A549 (cell line): ENCODE data around the gene DAB2IP. TPM values are rescaled to one million over a fixed set of nuclear protein-coding genes. Genes with fewer than 3 reads are reported as not detected.

Experiments used
- ATAC-seq, 2 experiments: fragments of 200-7000 bp in 1 of 2; fragments of >200 bp in 1 of 2; cut with Nextera tagmentation in 1 of 2; cut with Tn5 transposase in 1 of 2; 3 replicates each; pipeline versions ENCODE4 v1.8.0 to v1.9.1; 2018 to 2020; ENCODE audit warnings: mild to moderate bottlenecking in 1 of 2, moderate library complexity in 1 of 2
- CTCF ChIA-PET: fragments of 300-600 bp; sonication (Branson Sonifier 250); formaldehyde crosslinking; extraction: SDS; loops from one replicate; lab custom pipeline; 2021; ENCODE audit warnings: antibody characterized with exemption, inconsistent platforms; lab: Yijun Ruan, JAX
- POLR2A ChIA-PET: fragments of 350-600 bp; formaldehyde crosslinking; extraction: SDS; loops from one replicate; lab custom pipeline; 2021; ENCODE audit warnings: antibody characterized with exemption, inconsistent platforms; lab: Yijun Ruan, JAX
- DNase-seq, 2 experiments: peaks; one replicate each; pipeline versions ENCODE4 v3.0.0 to v3.0.0-alpha.2; 2011 to 2016; ENCODE audit warnings: low read depth in 1 of 2, low spot score in 1 of 2
- FAIRE-seq: peaks from 2 replicates; lab custom pipeline; 2011; peaks lifted over from hg19 to GRCh38; lab: Jason Lieb, UNC
- H3K27ac ChIP-seq, 2 experiments: fragments of >200 bp; sonication (Bioruptor Twin); formaldehyde crosslinking; 3 replicates each; pipeline ENCODE4 v1.5.1; 2016 to 2017
- H3K4me1 ChIP-seq: fragments of >200 bp; sonication (Bioruptor Twin); formaldehyde crosslinking; 3 replicates; pipeline ENCODE4 v1.6.1; 2016
- H3K4me2 ChIP-seq: fragments of >200 bp; sonication (Bioruptor Twin); formaldehyde crosslinking; 3 replicates; pipeline ENCODE4 v1.6.1; 2016
- H3K4me3 ChIP-seq: fragments of >200 bp; sonication (Bioruptor Twin); formaldehyde crosslinking; 3 replicates; pipeline ENCODE4 v1.5.1; 2016
- H3K9me3 ChIP-seq: fragments of >200 bp; sonication (Bioruptor Twin); formaldehyde crosslinking; 3 replicates; pipeline ENCODE4 v1.6.1; 2016
- CEBPB ChIP-seq, 2 experiments: fragments of >200 bp in 1 of 2; sonication (Bioruptor Twin) in 1 of 2; formaldehyde crosslinking in 1 of 2; IDR thresholded peaks; 2 replicates each; pipeline ENCODE4 v1.6.1; 2012 to 2016
- CHD2 ChIP-seq: fragments of 150-350 bp; IDR thresholded peaks from 2 replicates; pipeline ENCODE4 v1.6.1; 2014; ENCODE audit warnings: low read length; ENCODE audit not compliant: partially characterized antibody
- CHD4 ChIP-seq: fragments of 200-600 bp; sonication (generic); IDR thresholded peaks from 2 replicates; pipeline ENCODE4 v1.6.1; 2016; ENCODE audit warnings: antibody characterized with exemption, mild to moderate bottlenecking, borderline replicate concordance
- GATA3 ChIP-seq: IDR thresholded peaks from 2 replicates; pipeline ENCODE4 v1.6.1; 2012; ENCODE audit warnings: borderline replicate concordance
- HDAC2 ChIP-seq: fragments of 200-600 bp; sonication (generic); IDR thresholded peaks from 2 replicates; pipeline ENCODE4 v1.6.1; 2016
- HOXA7 ChIP-seq: fragments of 250-450 bp; sonication (Bioruptor Pico); IDR thresholded peaks from 2 replicates; pipeline ENCODE4 v1.5.0; 2020; ENCODE audit warnings: mild to moderate bottlenecking, moderate library complexity
- HOXB13 ChIP-seq: fragments of 250-450 bp; sonication (Bioruptor Pico); IDR thresholded peaks from 2 replicates; pipeline ENCODE4 v1.5.0; 2020; ENCODE audit warnings: low read depth, mild to moderate bottlenecking, moderate library complexity
- JUN ChIP-seq, 2 experiments: fragments of >200 bp; sonication (Bioruptor Twin); formaldehyde crosslinking; IDR thresholded peaks; 2 replicates in 1 of 2; 3 replicates in 1 of 2; pipeline ENCODE4 v1.6.1; 2016 to 2017
- KDM1A ChIP-seq: fragments of 200-600 bp; sonication (generic); IDR thresholded peaks from 2 replicates; pipeline ENCODE4 v1.6.1; 2016; ENCODE audit warnings: low read depth, mild to moderate bottlenecking
- KDM5A ChIP-seq: fragments of 200-600 bp; sonication (generic); IDR thresholded peaks from 2 replicates; pipeline ENCODE4 v1.6.1; 2016; ENCODE audit warnings: antibody characterized with exemption, mild to moderate bottlenecking
- NFE2L2 ChIP-seq: fragments of 150-350 bp; conservative IDR thresholded peaks from 2 replicates; pipeline ENCODE4 v1.6.1; 2014; ENCODE audit warnings: low read length
- POLR2A ChIP-seq: IDR thresholded peaks from 2 replicates; pipeline ENCODE4 v1.6.1; 2012; ENCODE audit warnings: mild to moderate bottlenecking, low read length
- POLR2AphosphoS2 ChIP-seq: conservative IDR thresholded peaks from 2 replicates; pipeline ENCODE4 v1.6.1; 2012; ENCODE audit warnings: low read length, improper control_type of control experiment, inconsistent platforms
- RAD21 ChIP-seq, 2 experiments: fragments of >200 bp in 1 of 2; sonication (Bioruptor Twin) in 1 of 2; formaldehyde crosslinking in 1 of 2; IDR thresholded peaks in 1 of 2; conservative IDR thresholded peaks in 1 of 2; 2 replicates in 1 of 2; 3 replicates in 1 of 2; pipeline ENCODE4 v1.6.1; 2012 to 2018; ENCODE audit warnings: inconsistent platforms in 1 of 2
- RCOR1 ChIP-seq: fragments of 150-350 bp; IDR thresholded peaks from 2 replicates; pipeline ENCODE4 v1.6.1; 2014; ENCODE audit warnings: antibody characterized with exemption, low read length, low read depth
- RFX5 ChIP-seq: fragments of 450-650 bp; IDR thresholded peaks from 2 replicates; pipeline ENCODE4 v1.7.1; 2014; ENCODE audit warnings: antibody characterized with exemption, mild to moderate bottlenecking, moderate library complexity
- RNF2 ChIP-seq: fragments of 200-600 bp; sonication (generic); IDR thresholded peaks from 2 replicates; pipeline ENCODE4 v1.6.1; 2016; ENCODE audit warnings: low read depth, mild to moderate bottlenecking, antibody characterized with exemption, moderate library complexity, borderline replicate concordance
- TP53 ChIP-seq: fragments of 250-450 bp; sonication (Bioruptor Pico); IDR thresholded peaks from 2 replicates; pipeline ENCODE4 v1.5.0; 2021; ENCODE audit warnings: mild to moderate bottlenecking, moderate library complexity
- ZC3H11A ChIP-seq: fragments of 450-650 bp; IDR thresholded peaks from 2 replicates; pipeline ENCODE4 v1.6.1; 2014; ENCODE audit warnings: antibody characterized with exemption, mild to moderate bottlenecking
- ZFP36 ChIP-seq: fragments of 450-650 bp; IDR thresholded peaks from 2 replicates; pipeline ENCODE4 v1.6.1; 2014; ENCODE audit warnings: borderline replicate concordance; ENCODE audit not compliant: partially characterized antibody
- ZNF302 ChIP-seq: fragments of 250-450 bp; sonication (Bioruptor Pico); IDR thresholded peaks from 2 replicates; pipeline ENCODE4 v1.9.0; 2021; ENCODE audit warnings: inconsistent platforms, mild to moderate bottlenecking, moderate library complexity
- ZSCAN20 ChIP-seq: fragments of 250-450 bp; sonication (Bioruptor Pico); IDR thresholded peaks from 2 replicates; pipeline ENCODE4 v1.8.0; 2022; ENCODE audit warnings: mild to moderate bottlenecking, moderate library complexity
- WGBS: methylation state at CpG from one replicate; pipeline ENCODE4 v1.1.6; 2017; ENCODE audit errors: missing lambda C conversion rate; 5-methylcytosine and 5-hydroxymethylcytosine counted together
- polyA plus RNA-seq, 4 experiments: library from polyadenylated mRNA; depleted of rRNA in 3 of 4; stranded (reverse); fragments of >200 nt; fragmentation: RNase III in 1 of 4; extraction: RNeasy Plus Mini Kit Qiagen cat#74134 plus additional on column Dnase treatment in 1 of 4; gene quantifications; 2 replicates in 3 of 4; 3 replicates in 1 of 4; pipeline ENCODE4 v1.2.3, GENCODE V29; 2011 to 2017
- TF ChIP-seq, protein P1 (sequence below): fragments of 250-450 bp; sonication (Bioruptor Pico); IDR thresholded peaks from 2 replicates; pipeline ENCODE4 v1.5.0; 2021; ENCODE audit warnings: mild to moderate bottlenecking, moderate library complexity, borderline replicate concordance
- TF ChIP-seq, protein P2 (sequence below): fragments of >200 bp; sonication (Bioruptor Twin); formaldehyde crosslinking; IDR thresholded peaks from 3 replicates; pipeline ENCODE4 v1.6.1; 2016
- TF ChIP-seq, protein P3 (sequence below): IDR thresholded peaks from 2 replicates; pipeline ENCODE4 v1.6.1; 2012; ENCODE audit warnings: low read depth, borderline replicate concordance
- TF ChIP-seq, protein P4 (sequence below): fragments of >200 bp; sonication (Bioruptor Twin); formaldehyde crosslinking; IDR thresholded peaks from 3 replicates; pipeline ENCODE4 v1.5.1; 2016
- TF ChIP-seq, protein P5 (sequence below): fragments of 250-450 bp; sonication (Bioruptor Pico); IDR thresholded peaks from 2 replicates; pipeline ENCODE4 v1.5.0; 2020; ENCODE audit warnings: low read depth, mild to moderate bottlenecking, moderate library complexity
- TF ChIP-seq, protein P6 (sequence below): fragments of 150-350 bp; IDR thresholded peaks from 2 replicates; pipeline ENCODE4 v1.6.1; 2014; ENCODE audit warnings: low read depth, mild to moderate bottlenecking, low read length

The DAB2IP gene
- polyA plus RNA-seq, 2 of the 4 experiments (the other 2 are of a cell fraction) = 9.7 to 13.9 TPM

DNA sequence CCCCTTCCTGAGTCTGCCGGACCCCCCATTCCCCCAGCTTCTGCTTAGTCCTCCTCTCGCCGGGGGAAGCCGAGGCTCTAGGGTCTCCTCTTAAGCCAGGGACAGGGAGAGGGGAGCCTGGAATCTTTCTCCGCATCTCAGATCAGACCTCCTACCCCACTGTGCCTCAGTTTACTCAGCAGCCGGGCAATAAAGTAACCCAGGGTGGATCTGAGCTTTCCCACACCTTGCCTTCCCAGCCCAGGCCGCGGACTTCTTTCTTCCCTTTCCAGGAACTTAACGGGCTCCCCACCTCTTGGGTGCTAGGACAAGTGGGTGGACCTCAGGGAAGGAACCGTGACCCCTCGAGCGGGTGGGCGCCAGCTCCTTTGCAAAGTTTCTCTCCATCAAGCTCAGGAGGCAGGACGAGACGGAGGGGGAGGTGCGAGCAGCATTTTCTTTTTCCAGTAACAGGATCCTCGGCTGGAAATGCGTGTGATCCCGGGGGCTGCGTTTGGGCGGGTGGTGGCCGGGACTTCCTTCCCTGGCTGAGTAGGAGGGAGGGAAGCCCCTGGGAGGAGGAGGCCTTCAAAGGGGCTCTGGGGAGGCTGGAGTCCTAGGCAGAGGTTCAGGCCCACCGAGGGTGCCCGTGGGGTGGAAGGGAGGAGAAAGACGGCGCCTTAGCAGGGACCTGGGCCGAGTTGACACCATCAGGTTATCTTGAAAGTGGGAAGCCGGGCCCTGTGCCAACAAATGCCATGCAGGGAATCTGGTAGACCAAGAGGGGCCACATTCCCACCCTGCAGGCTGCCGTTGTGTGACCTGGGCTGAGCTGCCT, 795 bp downstream of the DAB2IP start:
- H3K9me3 ChIP-seq = no peaks in the 10 kb centered on the region
- ATAC-seq (no peak), DNase-seq (no peak), FAIRE-seq (no peak)
- peak overlapping the region; percentile 88 for H3K4me3 ChIP-seq
- H3K4me2 ChIP-seq = peak overlapping the region; percentile 97
- 85% methylated on average over 29 of the region's 29 CpGs for WGBS
- POLR2A ChIA-PET = no interaction called here
- TF ChIP-seq JUN (IDR thresholded peaks at IDR 0.05) = no peak
- no peak for TF ChIP-seq CEBPB (IDR thresholded peaks at IDR 0.05)
- no peak for TF ChIP-seq CHD4
- TF ChIP-seq HOXB13 (CRISPR knock-in tag) = no peak
- no peak for TF ChIP-seq RAD21 (conservative IDR thresholded peaks at IDR 0.05 in 1 of 2, IDR thresholded peaks at IDR 0.05 in 1 of 2)
- TF ChIP-seq POLR2A = no peak
- TF ChIP-seq HOXA7 (CRISPR knock-in tag) = no peak
- TF ChIP-seq TP53 (CRISPR knock-in tag) = no peak
- TF ChIP-seq KDM1A = no peak
- no peak for TF ChIP-seq POLR2AphosphoS2
- no peak for TF ChIP-seq GATA3
- TF ChIP-seq ZC3H11A = no peak
- CTCF ChIA-PET = interaction anchor here (0.6 to 2.6 kb wide), 5 partner anchors 10 to 41 kb away, joined by 3 to 15 read pairs (median 3); no protein-coding TSS in a partner anchor
- H3K27ac ChIP-seq = peak overlapping the region; percentile 89 to 98
- H3K4me1 ChIP-seq = peaks cover 45% of the 10 kb centered on the region

DNA sequence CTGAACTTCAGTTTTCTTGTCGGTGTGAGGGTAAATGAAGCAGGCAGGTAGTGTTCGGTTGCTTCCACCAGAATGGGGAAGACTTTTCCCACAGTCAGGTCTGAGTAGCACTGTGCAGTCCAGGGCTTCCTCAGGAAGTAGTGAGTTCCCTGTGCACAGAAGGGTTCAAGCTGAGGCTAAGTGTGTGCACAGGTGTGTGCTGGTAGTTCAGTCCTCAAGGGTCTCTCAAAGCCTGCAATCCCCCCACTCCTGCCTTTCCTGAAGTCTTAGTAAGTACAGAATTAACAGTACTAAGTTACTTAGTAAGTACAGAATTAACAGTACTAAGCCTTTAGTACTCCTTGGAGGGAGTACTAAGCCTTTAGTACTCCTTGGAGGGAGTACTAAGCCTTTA, 1.4 kb downstream of the DAB2IP start:
- 0 out of 6 replicates have a peak overlapping the region, but pooled peaks of 1 of the 2 experiments have one; percentile 98 for H3K27ac ChIP-seq
- TF ChIP-seq, protein P1, sequence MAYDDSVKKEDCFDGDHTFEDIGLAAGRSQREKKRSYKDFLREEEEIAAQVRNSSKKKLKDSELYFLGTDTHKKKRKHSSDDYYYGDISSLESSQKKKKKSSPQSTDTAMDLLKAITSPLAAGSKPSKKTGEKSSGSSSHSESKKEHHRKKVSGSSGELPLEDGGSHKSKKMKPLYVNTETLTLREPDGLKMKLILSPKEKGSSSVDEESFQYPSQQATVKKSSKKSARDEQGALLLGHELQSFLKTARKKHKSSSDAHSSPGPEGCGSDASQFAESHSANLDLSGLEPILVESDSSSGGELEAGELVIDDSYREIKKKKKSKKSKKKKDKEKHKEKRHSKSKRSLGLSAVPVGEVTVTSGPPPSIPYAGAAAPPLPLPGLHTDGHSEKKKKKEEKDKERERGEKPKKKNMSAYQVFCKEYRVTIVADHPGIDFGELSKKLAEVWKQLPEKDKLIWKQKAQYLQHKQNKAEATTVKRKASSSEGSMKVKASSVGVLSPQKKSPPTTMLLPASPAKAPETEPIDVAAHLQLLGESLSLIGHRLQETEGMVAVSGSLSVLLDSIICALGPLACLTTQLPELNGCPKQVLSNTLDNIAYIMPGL (CRISPR knock-in tag) = no peak
- TF ChIP-seq, protein P2, sequence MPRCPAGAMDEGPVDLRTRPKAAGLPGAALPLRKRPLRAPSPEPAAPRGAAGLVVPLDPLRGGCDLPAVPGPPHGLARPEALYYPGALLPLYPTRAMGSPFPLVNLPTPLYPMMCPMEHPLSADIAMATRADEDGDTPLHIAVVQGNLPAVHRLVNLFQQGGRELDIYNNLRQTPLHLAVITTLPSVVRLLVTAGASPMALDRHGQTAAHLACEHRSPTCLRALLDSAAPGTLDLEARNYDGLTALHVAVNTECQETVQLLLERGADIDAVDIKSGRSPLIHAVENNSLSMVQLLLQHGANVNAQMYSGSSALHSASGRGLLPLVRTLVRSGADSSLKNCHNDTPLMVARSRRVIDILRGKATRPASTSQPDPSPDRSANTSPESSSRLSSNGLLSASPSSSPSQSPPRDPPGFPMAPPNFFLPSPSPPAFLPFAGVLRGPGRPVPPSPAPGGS = no peak
- TF ChIP-seq RNF2 (no peak), ZSCAN20 (CRISPR knock-in tag) (no peak), NFE2L2 (no peak), KDM5A (no peak), HDAC2 (no peak), RCOR1 (no peak), JUN (IDR thresholded peaks at IDR 0.05) (no peak), ZNF302 (CRISPR knock-in tag) (no peak), HOXA7 (CRISPR knock-in tag) (no peak), POLR2AphosphoS2 (no peak), CHD2 (no peak), ZFP36 (no peak), KDM1A (no peak), RFX5 (no peak)
- TF ChIP-seq, protein P3, sequence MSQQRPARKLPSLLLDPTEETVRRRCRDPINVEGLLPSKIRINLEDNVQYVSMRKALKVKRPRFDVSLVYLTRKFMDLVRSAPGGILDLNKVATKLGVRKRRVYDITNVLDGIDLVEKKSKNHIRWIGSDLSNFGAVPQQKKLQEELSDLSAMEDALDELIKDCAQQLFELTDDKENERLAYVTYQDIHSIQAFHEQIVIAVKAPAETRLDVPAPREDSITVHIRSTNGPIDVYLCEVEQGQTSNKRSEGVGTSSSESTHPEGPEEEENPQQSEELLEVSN = no peak
- TF ChIP-seq, protein P4, sequence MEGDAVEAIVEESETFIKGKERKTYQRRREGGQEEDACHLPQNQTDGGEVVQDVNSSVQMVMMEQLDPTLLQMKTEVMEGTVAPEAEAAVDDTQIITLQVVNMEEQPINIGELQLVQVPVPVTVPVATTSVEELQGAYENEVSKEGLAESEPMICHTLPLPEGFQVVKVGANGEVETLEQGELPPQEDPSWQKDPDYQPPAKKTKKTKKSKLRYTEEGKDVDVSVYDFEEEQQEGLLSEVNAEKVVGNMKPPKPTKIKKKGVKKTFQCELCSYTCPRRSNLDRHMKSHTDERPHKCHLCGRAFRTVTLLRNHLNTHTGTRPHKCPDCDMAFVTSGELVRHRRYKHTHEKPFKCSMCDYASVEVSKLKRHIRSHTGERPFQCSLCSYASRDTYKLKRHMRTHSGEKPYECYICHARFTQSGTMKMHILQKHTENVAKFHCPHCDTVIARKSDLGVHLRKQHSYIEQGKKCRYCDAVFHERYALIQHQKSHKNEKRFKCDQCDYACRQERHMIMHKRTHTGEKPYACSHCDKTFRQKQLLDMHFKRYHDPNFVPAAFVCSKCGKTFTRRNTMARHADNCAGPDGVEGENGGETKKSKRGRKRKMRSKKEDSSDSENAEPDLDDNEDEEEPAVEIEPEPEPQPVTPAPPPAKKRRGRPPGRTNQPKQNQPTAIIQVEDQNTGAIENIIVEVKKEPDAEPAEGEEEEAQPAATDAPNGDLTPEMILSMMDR = no peak
- TF ChIP-seq, protein P5, sequence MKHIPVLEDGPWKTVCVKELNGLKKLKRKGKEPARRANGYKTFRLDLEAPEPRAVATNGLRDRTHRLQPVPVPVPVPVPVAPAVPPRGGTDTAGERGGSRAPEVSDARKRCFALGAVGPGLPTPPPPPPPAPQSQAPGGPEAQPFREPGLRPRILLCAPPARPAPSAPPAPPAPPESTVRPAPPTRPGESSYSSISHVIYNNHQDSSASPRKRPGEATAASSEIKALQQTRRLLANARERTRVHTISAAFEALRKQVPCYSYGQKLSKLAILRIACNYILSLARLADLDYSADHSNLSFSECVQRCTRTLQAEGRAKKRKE (CRISPR knock-in tag) = no peak
- TF ChIP-seq, protein P6, sequence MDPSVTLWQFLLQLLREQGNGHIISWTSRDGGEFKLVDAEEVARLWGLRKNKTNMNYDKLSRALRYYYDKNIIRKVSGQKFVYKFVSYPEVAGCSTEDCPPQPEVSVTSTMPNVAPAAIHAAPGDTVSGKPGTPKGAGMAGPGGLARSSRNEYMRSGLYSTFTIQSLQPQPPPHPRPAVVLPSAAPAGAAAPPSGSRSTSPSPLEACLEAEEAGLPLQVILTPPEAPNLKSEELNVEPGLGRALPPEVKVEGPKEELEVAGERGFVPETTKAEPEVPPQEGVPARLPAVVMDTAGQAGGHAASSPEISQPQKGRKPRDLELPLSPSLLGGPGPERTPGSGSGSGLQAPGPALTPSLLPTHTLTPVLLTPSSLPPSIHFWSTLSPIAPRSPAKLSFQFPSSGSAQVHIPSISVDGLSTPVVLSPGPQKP = no peak
- FAIRE-seq = no peak
- no peak overlapping the region; the same call in 2 of the 3 replicates for H3K4me3 ChIP-seq
- no peak for ATAC-seq
- peaks cover 45% of the 10 kb centered on the region for H3K4me1 ChIP-seq
- no peaks in the 10 kb centered on the region for H3K9me3 ChIP-seq
- peak overlapping the region; percentile 97 for H3K4me2 ChIP-seq
- CTCF ChIA-PET = interaction anchor here (0.6 to 2.6 kb wide), 3 partner anchors 11 to 17 kb away, joined by 3 to 15 read pairs (median 3); no protein-coding TSS in a partner anchor
- no peak for DNase-seq
- POLR2A ChIA-PET = no interaction called here
- WGBS = 96% methylated on average over 2 of the region's 2 CpGs
